NCI-H748 treated with DMSO at 0.1 percent for 48 hours (cell line): Measurements from ENCODE around the gene HSF5.
"Not testable (repeated sequence)": the region's sequence is repeated elsewhere in the genome, so short reads cannot be mapped to it uniquely, and the experiment has no call there.

Experiments used
- DNase-seq: peaks from one replicate; lab custom pipeline; 2025; lab: John Stamatoyannopoulos, UW

The HSF5 gene

GRCh38 chr17:58516644-58517377 is 28.6 kb upstream of the HSF5 start:
- no peak for DNase-seq

DNA sequence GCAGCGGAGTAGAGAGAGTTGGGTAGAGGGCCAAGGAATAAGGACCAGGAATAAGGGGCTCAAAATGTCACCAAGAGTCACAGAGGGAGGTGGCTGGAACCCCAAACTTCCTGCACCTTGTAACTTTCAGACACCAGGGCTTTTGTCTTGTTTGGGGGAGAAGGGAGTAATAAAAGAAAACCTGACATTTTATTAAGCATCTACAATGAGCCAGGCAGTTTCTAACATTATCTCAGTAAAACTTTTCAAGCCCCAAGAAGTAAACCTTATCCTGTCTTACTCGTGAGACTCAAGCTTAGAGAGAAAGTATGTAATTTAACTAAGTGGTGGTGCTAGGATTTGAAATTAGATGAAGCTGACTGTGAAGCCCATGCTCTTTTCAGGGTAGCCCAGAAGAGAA is 27.1 kb upstream of the HSF5 start:
- DNase-seq: no peak

DNA sequence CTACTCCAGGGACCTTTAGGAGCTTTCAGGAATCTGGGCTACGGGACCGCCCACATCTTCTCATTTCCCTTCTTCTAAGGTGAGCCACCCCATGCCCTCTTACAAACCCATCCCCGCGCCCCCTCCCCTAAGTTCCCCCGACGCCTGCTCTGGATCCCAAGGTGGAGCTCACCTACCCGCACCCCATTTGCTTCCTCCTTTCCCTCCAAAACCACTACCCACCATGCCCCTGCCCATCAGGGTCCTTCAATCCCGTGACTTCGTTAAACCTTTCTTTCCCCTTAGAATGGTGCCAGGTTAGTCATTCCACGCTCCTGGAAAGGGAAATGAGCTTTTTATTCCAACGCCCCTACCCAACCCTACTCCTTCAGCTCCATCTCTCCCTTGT is 26.6 kb upstream of the HSF5 start:
- no peak for DNase-seq

DNA sequence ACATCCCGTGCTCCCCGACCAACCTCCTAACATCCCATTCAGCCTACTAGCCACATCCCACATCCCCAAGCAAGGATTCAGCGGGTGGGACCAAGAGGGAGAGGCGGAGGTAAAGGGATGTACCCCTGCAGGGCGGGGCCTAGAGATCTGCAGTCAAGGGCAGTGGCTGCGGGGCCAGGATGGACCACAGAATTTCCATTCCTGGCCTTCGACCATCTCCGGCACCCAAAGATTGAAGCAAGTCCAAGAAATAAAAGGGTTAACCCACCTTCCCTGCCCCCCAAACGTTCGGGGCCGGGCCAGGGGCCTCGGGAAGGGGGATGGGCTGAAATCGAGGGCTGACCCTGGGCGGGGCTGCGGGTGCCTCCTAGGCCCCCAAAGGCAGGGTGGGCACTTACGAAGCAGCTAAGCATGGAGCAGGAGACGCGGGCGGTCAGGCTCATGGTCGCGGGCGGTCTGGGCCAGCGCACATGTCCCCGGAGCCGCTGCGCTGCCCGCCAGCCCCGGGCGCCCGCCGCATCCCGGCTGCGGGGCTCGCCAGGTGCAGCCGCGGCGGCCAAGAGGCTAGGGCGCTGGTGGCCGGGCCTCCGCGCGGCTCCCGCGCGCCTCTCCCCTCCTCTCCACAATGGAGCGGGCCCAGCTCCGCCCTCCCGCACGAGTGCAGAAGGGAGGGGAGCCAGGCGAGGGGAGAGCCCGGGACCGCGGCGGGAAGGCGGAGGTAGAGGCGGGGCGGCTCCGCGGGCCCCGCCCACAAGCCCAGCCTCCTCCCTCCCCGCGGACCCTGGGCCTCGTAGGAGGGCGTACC is 26.0 kb upstream of the HSF5 start, which contains the start of gene MTMR4:
MTMR4 (minus strand) TSS at position 674 of the 805 bp plus-strand sequence; CDS start at position 443, 231 bp downstream.
- peak; percentile 73 for DNase-seq

- no peak for DNase-seq
Observed at GRCh38 chr17:58513267-58513964, 25.2 kb upstream of the HSF5 start.

GRCh38 chr17:58510075-58510474 is 21.9 kb upstream of the HSF5 start:
- no peak for DNase-seq

GRCh38 chr17:58508341-58509067 is 20.3 kb upstream of the HSF5 start:
- DNase-seq: no peak

DNA sequence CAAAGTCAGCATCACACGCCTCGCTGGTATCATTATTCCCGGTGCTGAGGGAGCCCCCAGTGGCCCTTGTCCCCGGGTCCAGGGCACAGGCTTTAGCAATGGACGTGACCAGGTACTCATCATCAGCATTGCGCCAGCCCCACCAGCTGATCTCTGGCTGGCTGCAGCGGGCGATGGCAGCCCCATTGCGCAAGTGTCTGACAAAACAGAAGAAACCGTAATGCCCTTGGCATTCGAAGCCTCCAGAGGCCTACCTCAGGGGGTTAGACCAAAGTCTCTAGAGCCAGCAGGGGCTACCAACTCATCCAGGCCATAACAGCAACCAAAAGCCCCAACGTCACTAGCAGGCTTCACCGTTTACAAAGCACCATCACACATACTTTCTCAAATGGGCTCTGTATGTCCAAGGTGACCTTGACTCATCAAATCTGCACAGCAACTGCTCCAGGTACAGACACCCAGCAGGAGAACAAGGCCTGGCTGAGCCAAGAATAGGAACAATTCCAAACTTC is 19.0 kb upstream of the HSF5 start:
- no peak for DNase-seq

DNA sequence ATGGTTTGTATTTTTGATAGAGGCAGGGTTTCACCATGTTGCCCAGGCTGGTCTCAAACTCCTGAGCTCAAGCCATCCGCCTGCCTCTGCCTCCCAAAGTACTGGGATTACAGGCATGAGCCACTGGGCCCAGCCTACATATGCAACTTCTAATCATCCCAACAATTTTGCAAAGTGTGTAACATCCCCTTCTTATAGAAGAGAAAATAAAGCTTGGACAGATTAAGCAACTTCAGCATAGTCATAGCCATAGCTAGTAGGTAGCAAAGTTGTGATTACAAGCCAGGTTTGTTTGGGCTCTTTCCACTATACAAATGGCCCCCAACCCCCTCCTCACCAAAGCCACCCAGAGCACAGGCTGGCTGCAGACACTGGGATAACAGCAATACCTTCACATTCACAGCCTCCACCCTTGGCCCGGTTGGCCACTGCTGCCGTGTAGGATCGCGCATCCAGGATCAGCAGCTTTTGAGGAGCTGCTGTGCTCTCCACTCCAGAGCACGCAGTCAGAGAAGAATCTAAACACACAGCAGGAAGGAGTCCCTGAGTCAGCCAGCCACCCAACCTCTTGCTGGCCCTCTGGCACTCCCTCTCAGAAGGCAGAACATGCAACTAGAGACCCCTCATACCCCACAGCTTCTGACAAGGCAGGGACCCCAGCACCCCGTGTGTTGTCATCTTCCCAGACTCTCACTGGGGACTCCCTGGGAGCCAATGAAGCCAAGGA is 18.3 kb upstream of the HSF5 start:
- DNase-seq: no peak

- no peak for DNase-seq
Observed at GRCh38 chr17:58504826-58505351, 16.7 kb upstream of the HSF5 start.

- DNase-seq: no peak
Observed at GRCh38 chr17:58503866-58504265, 15.7 kb upstream of the HSF5 start.

DNA sequence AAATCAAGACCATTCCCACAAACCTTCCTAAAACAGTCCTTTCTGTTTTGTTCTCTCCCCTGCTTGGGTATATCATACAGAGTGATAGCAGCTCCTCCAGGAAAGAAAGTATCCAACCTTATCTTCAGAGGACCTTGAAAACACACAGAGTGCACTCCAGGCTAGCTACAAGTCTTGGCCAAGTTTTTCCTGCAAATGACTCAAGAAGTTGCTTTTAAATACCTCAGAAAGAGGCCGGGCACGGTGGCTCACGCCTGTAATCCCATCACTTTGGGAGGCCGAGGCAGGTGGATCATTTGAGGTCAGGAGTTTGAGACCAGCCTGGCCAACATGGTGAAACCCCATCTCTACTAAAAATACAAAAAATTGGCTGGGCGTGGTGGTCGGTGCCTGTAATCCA is 14.9 kb upstream of the HSF5 start:
- DNase-seq: not testable (repeated sequence)

DNA sequence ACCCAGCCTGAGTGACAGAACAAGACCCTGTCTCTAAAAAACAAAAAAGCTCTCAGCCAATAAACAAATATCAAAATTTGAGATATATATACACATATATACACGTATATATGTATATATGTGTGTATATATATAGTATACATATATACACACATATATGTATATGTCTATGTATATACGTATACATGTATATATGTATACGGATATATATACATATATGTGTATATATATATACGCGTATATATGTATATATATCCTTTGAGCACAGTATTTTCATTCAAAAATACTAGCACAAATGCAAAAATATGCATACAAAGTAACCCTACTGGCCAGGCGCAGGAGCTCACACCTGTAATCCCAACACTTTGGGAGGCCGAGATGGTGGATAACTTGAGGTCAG is 13.2 kb upstream of the HSF5 start:
- no peak for DNase-seq

GRCh38 chr17:58498177-58498828 is 10.1 kb upstream of the HSF5 start:
- DNase-seq: no peak

DNA sequence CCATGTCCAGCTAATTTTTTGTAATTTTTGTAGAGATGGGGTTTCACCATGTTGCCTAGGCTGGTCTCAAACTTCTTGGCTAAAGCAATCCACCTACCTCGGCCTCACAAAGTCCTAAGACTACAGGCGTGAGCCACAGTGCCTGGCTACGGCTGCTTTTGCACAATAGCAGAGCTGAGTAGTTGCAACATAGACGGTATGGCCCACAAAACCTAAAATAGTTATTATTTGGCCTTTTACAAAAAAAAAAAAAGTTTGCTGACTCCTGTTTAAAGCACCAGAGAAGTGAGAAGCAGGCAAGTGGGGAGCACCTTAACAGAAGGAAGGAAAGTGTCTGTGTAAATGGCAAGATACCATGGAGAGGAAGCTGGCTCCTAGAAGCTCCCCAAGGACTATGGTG is 5.3 kb upstream of the HSF5 start:
- DNase-seq: no peak

DNA sequence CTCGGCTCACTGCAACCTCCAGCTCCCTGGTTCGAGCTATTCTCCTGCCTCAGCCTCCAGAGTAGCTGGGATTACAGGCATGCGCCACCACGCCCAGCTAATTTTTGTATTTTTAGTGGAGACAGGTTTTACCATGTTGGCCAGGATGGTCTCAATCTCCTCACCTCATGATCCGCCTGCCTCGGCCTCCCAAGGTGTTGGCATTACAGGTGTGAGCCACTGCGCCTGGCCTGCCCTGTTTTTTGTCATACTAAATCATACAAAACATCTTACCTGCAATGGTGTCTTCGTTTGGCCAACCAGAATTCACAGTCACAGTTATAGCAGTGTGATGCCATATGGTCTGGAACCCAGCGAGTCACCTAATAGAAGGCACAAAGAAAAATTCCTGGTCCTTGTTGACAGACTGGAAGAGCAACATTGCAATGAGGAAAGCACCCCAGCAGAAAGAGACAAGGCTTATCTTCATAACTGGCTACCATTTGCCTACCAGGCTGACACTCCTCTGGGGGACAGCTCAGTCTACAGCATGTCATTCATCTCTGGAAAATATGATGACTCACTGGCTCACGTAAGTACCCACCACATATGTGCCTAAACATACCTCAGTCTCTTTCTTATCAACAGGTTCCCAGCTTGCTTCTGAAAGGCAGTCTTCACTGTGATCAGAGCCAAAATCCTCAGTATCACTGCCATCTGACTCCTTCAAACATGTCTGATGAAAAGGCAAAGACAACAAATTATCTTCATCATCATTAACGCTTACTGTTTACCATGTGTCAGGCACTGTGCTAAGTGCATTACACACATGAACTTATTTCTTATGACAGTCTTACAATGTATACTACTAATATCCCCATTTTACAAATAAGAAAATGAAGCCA is 4.3 kb upstream of the HSF5 start:
- DNase-seq: no peak

GRCh38 chr17:58491510-58492045 is 3.4 kb upstream of the HSF5 start:
- DNase-seq: no peak

DNA sequence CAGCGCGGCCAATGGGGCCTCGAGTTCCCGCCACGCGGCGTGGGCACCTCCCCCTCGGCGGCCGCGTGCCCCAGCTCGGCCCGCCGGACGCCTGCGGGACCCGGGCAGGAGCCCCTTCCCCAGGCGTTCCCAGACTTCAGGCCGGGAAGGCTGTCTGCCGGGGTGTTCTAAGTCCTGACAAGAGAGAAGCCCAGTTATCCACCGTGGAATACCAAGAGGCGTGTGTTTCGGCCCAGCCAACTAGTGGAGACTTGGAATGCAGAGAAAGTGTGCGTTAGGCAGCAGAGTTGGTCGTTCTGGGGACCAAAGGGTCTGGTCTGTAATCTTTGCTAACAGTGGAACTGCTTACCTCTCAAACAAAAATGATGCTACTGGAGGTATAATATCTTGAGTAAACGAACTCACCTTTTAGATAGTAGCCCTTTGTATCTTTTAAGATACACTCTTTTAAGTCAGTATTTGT is 251 bp upstream of the HSF5 start:
- no peak for DNase-seq

- DNase-seq: no peak
Observed at GRCh38 chr17:58484600-58484999, 3.6 kb downstream of the HSF5 start.
